H9 (cell line): ENCODE results near the gene PYDC1. TPM values are rescaled to one million over a fixed set of nuclear protein-coding genes. Genes with fewer than 3 reads are reported as not detected.

ENCODE experiments used
- DNase-seq: peaks from one replicate; pipeline ENCODE4 v3.0.0-alpha.2; 2017
- H2AFZ ChIP-seq: one replicate; pipeline ENCODE4 v1.6.1; 2013; ENCODE audit warnings: mild to moderate bottlenecking, low read length, control low read depth, moderate library complexity
- H2AK5ac ChIP-seq: 2 replicates; pipeline ENCODE4 v1.6.1; 2013; ENCODE audit warnings: low read length, control low read depth, mixed read lengths; ENCODE audit not compliant: insufficient read length
- H2BK120ac ChIP-seq: one replicate; pipeline ENCODE4 v1.6.1; 2013; ENCODE audit warnings: low read depth, mild to moderate bottlenecking, low read length, control low read depth, inconsistent platforms; ENCODE audit not compliant: poor library complexity, severe bottlenecking
- H2BK12ac ChIP-seq: 2 replicates; pipeline ENCODE4 v1.6.1; 2013; ENCODE audit warnings: low read length, control low read depth, mixed read lengths, low read depth; ENCODE audit not compliant: insufficient read length
- H2BK15ac ChIP-seq: 2 replicates; pipeline ENCODE4 v1.6.1; 2013; ENCODE audit warnings: low read depth, low read length, control low read depth
- H2BK20ac ChIP-seq: one replicate; pipeline ENCODE4 v1.6.1; 2013; ENCODE audit warnings: low read depth, mild to moderate bottlenecking, low read length, control low read depth, inconsistent platforms; ENCODE audit not compliant: poor library complexity, severe bottlenecking
- H2BK5ac ChIP-seq: 2 replicates; pipeline ENCODE4 v1.6.1; 2013; ENCODE audit warnings: low read length, control low read depth, mixed read lengths; ENCODE audit not compliant: insufficient read length
- H3K14ac ChIP-seq: 2 replicates; pipeline ENCODE4 v1.6.1; 2013; ENCODE audit warnings: low read length, control low read depth; ENCODE audit not compliant: insufficient read depth
- H3K18ac ChIP-seq: 2 replicates; pipeline ENCODE4 v1.6.1; 2013; ENCODE audit warnings: low read depth, mild to moderate bottlenecking, mixed read lengths, low read length, control low read depth; ENCODE audit not compliant: insufficient read length
- H3K23ac ChIP-seq: 2 replicates; pipeline ENCODE4 v1.6.1; 2013; ENCODE audit warnings: low read length, control low read depth, mixed read lengths, low read depth; ENCODE audit not compliant: insufficient read length
- H3K23me2 ChIP-seq: 2 replicates; pipeline ENCODE4 v1.6.1; 2013; ENCODE audit warnings: low read depth, mild to moderate bottlenecking, mixed read lengths, low read length, control low read depth; ENCODE audit not compliant: insufficient read length, poor library complexity, severe bottlenecking
- H3K27ac ChIP-seq: 2 replicates; pipeline ENCODE4 v1.5.1; 2013; ENCODE audit warnings: low read length, control low read depth, mixed read lengths, low read depth; ENCODE audit not compliant: insufficient read length
- H3K27me3 ChIP-seq: 2 replicates; pipeline ENCODE4 v1.6.1; 2013; ENCODE audit warnings: low read length, control low read depth, inconsistent platforms; ENCODE audit not compliant: insufficient read depth
- H3K4ac ChIP-seq: 2 replicates; pipeline ENCODE4 v1.6.1; 2013; ENCODE audit warnings: low read depth, mild to moderate bottlenecking, control low read depth, inconsistent platforms, low read length, moderate library complexity
- H3K4me1 ChIP-seq: 2 replicates; pipeline ENCODE4 v1.6.1; 2013; ENCODE audit warnings: low read length, control low read depth, inconsistent platforms; ENCODE audit not compliant: insufficient read depth
- H3K4me2 ChIP-seq: 2 replicates; pipeline ENCODE4 v1.6.1; 2013; ENCODE audit warnings: low read length, control low read depth, mixed read lengths; ENCODE audit not compliant: insufficient read length, insufficient read depth
- H3K56ac ChIP-seq: 2 replicates; pipeline ENCODE4 v1.6.1; 2013; ENCODE audit warnings: low read depth, mild to moderate bottlenecking, mixed read lengths, low read length, control low read depth; ENCODE audit not compliant: insufficient read length
- H3K79me1 ChIP-seq: 2 replicates; pipeline ENCODE4 v1.6.1; 2013; ENCODE audit warnings: low read depth, mild to moderate bottlenecking, moderate library complexity, low read length, control low read depth, inconsistent platforms; ENCODE audit not compliant: insufficient read depth, poor library complexity, severe bottlenecking
- H3K79me2 ChIP-seq: 2 replicates; pipeline ENCODE4 v1.6.1; 2013; ENCODE audit warnings: low read length, control low read depth, inconsistent platforms; ENCODE audit not compliant: insufficient read depth
- H3K9ac ChIP-seq: 2 replicates; pipeline ENCODE4 v1.6.1; 2013; ENCODE audit warnings: low read length, control low read depth, mixed read lengths; ENCODE audit not compliant: insufficient read length; ENCODE audit errors: extremely low read depth
- H3K9me3 ChIP-seq: one replicate; pipeline ENCODE4 v1.6.1; 2013; ENCODE audit warnings: low read depth, low read length, inconsistent platforms; ENCODE audit not compliant: control insufficient read depth
- H3T11ph ChIP-seq: one replicate; pipeline ENCODE4 v1.6.1; 2013; ENCODE audit warnings: mild to moderate bottlenecking, low read length, control low read depth, inconsistent platforms
- H4K20me1 ChIP-seq: one replicate; pipeline ENCODE4 v1.6.1; 2013; ENCODE audit not compliant: control insufficient read depth, insufficient read length, insufficient read depth
- H4K5ac ChIP-seq: 2 replicates; pipeline ENCODE4 v1.6.1; 2013; ENCODE audit warnings: low read depth, mild to moderate bottlenecking, mixed read lengths, low read length, control low read depth; ENCODE audit not compliant: insufficient read length
- H4K8ac ChIP-seq: replicated peaks from 2 replicates; pipeline ENCODE4 v1.6.1; 2013; ENCODE audit warnings: low read length, control low read depth, mixed read lengths, low read depth; ENCODE audit not compliant: insufficient read length
- H4K91ac ChIP-seq: 2 replicates; pipeline ENCODE4 v1.6.1; 2013; ENCODE audit warnings: low read depth, mild to moderate bottlenecking, moderate library complexity, mixed read lengths, low read length, control low read depth; ENCODE audit not compliant: insufficient read length
- H3K27ac Mint-ChIP-seq, 3 experiments: 2 replicates in 2 of 3; 3 replicates in 1 of 3; pipeline ENCODE4 v1.8.0; 2020 to 2021; ENCODE audit warnings: mixed read lengths in 3 of 3, mild to moderate bottlenecking in 1 of 3, moderate library complexity in 1 of 3
- H3K27me3 Mint-ChIP-seq: 2 replicates; pipeline ENCODE4 v1.8.0; 2021; ENCODE audit warnings: low read depth, mild to moderate bottlenecking, moderate library complexity, mixed read lengths
- H3K36me3 Mint-ChIP-seq, 3 experiments: 2 replicates in 2 of 3; 3 replicates in 1 of 3; pipeline ENCODE4 v1.8.0; 2020 to 2021; ENCODE audit warnings: low read depth in 3 of 3, mixed read lengths in 3 of 3; ENCODE audit not compliant: insufficient read depth in 1 of 3
- H3K4me1 Mint-ChIP-seq, 2 experiments: 2 replicates each; pipeline ENCODE4 v1.8.0; 2020; ENCODE audit warnings: mixed read lengths in 2 of 2
- H3K4me3 Mint-ChIP-seq, 2 experiments: 2 replicates in 1 of 2; 3 replicates in 1 of 2; pipeline ENCODE4 v1.8.0; 2020 to 2021; ENCODE audit warnings: mild to moderate bottlenecking in 2 of 2, mixed read lengths in 2 of 2, moderate library complexity in 1 of 2
- H3K9me3 Mint-ChIP-seq, 2 experiments: 2 replicates in 1 of 2; 3 replicates in 1 of 2; pipeline ENCODE4 v1.8.0; 2020; ENCODE audit warnings: mild to moderate bottlenecking in 2 of 2, mixed read lengths in 2 of 2, moderate library complexity in 1 of 2
- CTCF ChIP-seq: fragments of 200-600 bp; sonication (generic); conservative IDR thresholded peaks from 3 replicates; pipeline ENCODE4 v1.8.0; 2021; ENCODE audit warnings: antibody characterized with exemption, mild to moderate bottlenecking
- WGBS: extraction: QIAGEN DNeasy Blood & Tissue Kit; methylation state at CpG from one replicate; pipeline ENCODE4 v1.1.7; 2013; ENCODE audit warnings: missing lambda C conversion rate, low lambda C conversion rate, mixed read lengths; ENCODE audit not compliant: insufficient read length; ENCODE audit errors: extremely low coverage; 5-methylcytosine and 5-hydroxymethylcytosine counted together
- total RNA-seq: library from RNA; stranded (reverse); gene quantifications from 2 replicates; pipeline ENCODE4 v1.2.1, GENCODE V29; 2021

Gene PYDC1
- total RNA-seq, 1 experiment from 2014 or later = 0.70 TPM

GRCh38 chr16:31198207-31198882 is 18.6 kb downstream of the PYDC1 start:
- H3K4me2 ChIP-seq = no peak overlapping the region
- Mint-ChIP-seq H3K27ac (peak overlapping the region in 2 of 3 experiments; percentile 76 to 77; a peak in 3 of 7 replicates), H3K4me1 (peaks cover 15 to 18% of the 10 kb centered on the region in 2 experiments), H3K27me3 (peaks cover 3% of the 10 kb centered on the region), H3K36me3 (peaks cover 23 to 58% (median 40%) of the 10 kb centered on the region in 3 experiments), H3K4me3 (peak overlapping the region in 1 of 2 experiments; percentile 45; a peak in 2 of 5 replicates), H3K9me3 (no peaks in the 10 kb centered on the region; a peak in 1 of 5 replicates)
- H3K9ac ChIP-seq = no peak overlapping the region
- H3K9me3 ChIP-seq = no peaks in the 10 kb centered on the region
- H2AFZ ChIP-seq = no peak overlapping the region
- H4K20me1 ChIP-seq = no peaks in the 10 kb centered on the region
- H2BK15ac ChIP-seq = no peak overlapping the region
- H4K91ac ChIP-seq = no peak overlapping the region
- no peak for DNase-seq
- no peak overlapping the region for H2BK12ac ChIP-seq
- H2BK20ac ChIP-seq = no peak overlapping the region
- H3K23me2 ChIP-seq = peaks cover 15% of the 10 kb centered on the region
- H3K4me1 ChIP-seq = no peaks in the 10 kb centered on the region; the same call in 1 of the 2 replicates
- H3T11ph ChIP-seq = no peak overlapping the region
- H3K4ac ChIP-seq = no peak overlapping the region
- H2AK5ac ChIP-seq = no peak overlapping the region
- H3K14ac ChIP-seq = no peak overlapping the region
- no peak overlapping the region for H3K23ac ChIP-seq
- no peaks in the 10 kb centered on the region for H3K79me2 ChIP-seq
- no peak overlapping the region for H2BK5ac ChIP-seq
- H3K18ac ChIP-seq = no peak overlapping the region
- no peak overlapping the region for H3K27ac ChIP-seq
- no CpG with 5 or more reads among the region's 7 CpGs for WGBS
- no peak for TF ChIP-seq CTCF
- H2BK120ac ChIP-seq = no peak overlapping the region
- no peak overlapping the region for H3K56ac ChIP-seq
- no peaks in the 10 kb centered on the region for H3K79me1 ChIP-seq
- no peaks in the 10 kb centered on the region for H3K27me3 ChIP-seq
- no peak overlapping the region for H4K5ac ChIP-seq
- H4K8ac ChIP-seq = no peak overlapping the region
